ENCODE results near the gene ZNF660.

Gene ZNF660

DNA sequence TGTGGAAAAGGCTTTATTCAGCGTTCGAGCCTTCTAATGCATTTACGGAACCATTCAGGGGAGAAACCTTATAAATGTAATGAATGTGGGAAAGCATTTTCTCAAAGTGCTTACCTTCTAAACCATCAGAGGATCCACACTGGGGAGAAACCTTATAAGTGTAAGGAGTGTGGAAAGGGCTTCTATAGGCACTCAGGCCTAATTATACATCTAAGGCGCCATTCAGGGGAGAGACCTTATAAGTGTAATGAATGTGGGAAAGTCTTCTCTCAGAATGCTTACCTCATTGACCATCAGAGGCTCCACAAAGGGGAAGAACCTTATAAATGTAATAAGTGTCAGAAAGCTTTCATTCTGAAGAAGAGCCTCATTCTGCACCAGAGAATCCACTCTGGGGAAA, 57.6 kb downstream of the ZNF660 start:
- no peak for TF ChIP-seq ELF4 (IDR thresholded peaks at IDR 0.05)
- no peak for TF ChIP-seq PKNOX1 (IDR thresholded peaks at IDR 0.05)
- TF ChIP-seq LEF1 (IDR thresholded peaks at IDR 0.05; ENCODE audit: borderline replicate concordance) = no peak
- no peak for TF ChIP-seq ZNF384 (IDR thresholded peaks at IDR 0.05)
- TF ChIP-seq CTBP1 (IDR thresholded peaks at IDR 0.05; ENCODE audit: borderline replicate concordance) = no peak
- no peak for TF ChIP-seq L3MBTL2 (conservative IDR thresholded peaks at IDR 0.05)
- TF ChIP-seq TARDBP (IDR thresholded peaks at IDR 0.05) = no peak
- TF ChIP-seq ARNT (IDR thresholded peaks at IDR 0.05) = no peak
- no peak for TF ChIP-seq FOXM1 (IDR thresholded peaks at IDR 0.05; ENCODE audit: borderline replicate concordance)
- TF ChIP-seq BHLHE40 (IDR thresholded peaks at IDR 0.05; ENCODE audit: borderline replicate concordance) = no peak
- TF ChIP-seq SUZ12 (IDR thresholded peaks at IDR 0.05) = no peak
- TF ChIP-seq HDGF (IDR thresholded peaks at IDR 0.05; ENCODE audit: borderline replicate concordance) = no peak
- TF ChIP-seq FOXA1 (IDR thresholded peaks at IDR 0.05) = no peak
- TF ChIP-seq NFRKB (IDR thresholded peaks at IDR 0.05) = no peak
- DNase-seq (ENCODE audit: extremely low spot score) = no peak
- ChIA-PET CTCF (no interaction called here), POLR2A (no interaction called here)

GRCh38 chr3:44643024-44643423, 58.3 kb downstream of the ZNF660 start:
- ChIA-PET POLR2A (no interaction called here), CTCF (no interaction called here)
- no peak for DNase-seq (ENCODE audit: extremely low spot score)
- TF ChIP-seq FOXK2 (IDR thresholded peaks at IDR 0.05) (no peak), BHLHE40 (IDR thresholded peaks at IDR 0.05; ENCODE audit: borderline replicate concordance) (no peak), FOXM1 (IDR thresholded peaks at IDR 0.05; ENCODE audit: borderline replicate concordance) (no peak), L3MBTL2 (conservative IDR thresholded peaks at IDR 0.05) (no peak), TARDBP (IDR thresholded peaks at IDR 0.05) (no peak), ELF4 (IDR thresholded peaks at IDR 0.05) (no peak), ARNT (IDR thresholded peaks at IDR 0.05) (no peak), ZNF384 (IDR thresholded peaks at IDR 0.05) (no peak), NFRKB (IDR thresholded peaks at IDR 0.05) (no peak)

DNA sequence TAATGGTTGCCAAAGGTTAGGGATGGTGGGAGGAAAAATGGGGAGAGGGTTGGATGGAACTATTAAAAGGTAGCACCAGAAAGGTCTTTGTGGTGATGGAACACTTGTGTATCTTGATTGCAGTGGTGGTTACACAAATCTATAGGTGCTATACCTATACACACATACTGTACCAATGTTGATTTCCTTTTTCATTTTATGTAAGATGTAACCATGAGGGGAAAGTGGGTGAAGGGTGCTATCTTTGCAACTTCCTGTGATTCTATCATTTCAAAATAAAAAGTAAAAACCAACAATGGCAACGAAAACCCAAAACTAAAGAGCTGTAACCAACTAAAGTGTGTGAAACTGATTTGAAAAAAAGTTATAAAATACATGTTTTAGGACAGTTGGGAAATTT, 63.0 kb downstream of the ZNF660 start:
- no peak for DNase-seq (ENCODE audit: extremely low spot score)
- TF ChIP-seq FOXK2 (IDR thresholded peaks at IDR 0.05) (no peak), PKNOX1 (IDR thresholded peaks at IDR 0.05) (no peak), ARNT (IDR thresholded peaks at IDR 0.05) (no peak), HDGF (IDR thresholded peaks at IDR 0.05; ENCODE audit: borderline replicate concordance) (no peak), ZNF384 (IDR thresholded peaks at IDR 0.05) (no peak), L3MBTL2 (conservative IDR thresholded peaks at IDR 0.05) (no peak), TARDBP (IDR thresholded peaks at IDR 0.05) (no peak), SUZ12 (IDR thresholded peaks at IDR 0.05) (no peak), FOXA1 (IDR thresholded peaks at IDR 0.05) (no peak), FOXM1 (IDR thresholded peaks at IDR 0.05; ENCODE audit: borderline replicate concordance) (no peak), LEF1 (IDR thresholded peaks at IDR 0.05; ENCODE audit: borderline replicate concordance) (no peak)
- ChIA-PET POLR2A (interaction anchor here (1.2 to 1.4 kb wide), 5 partner anchors 22 to 136 kb away, joined by 4 to 22 read pairs (median 6); partner anchors contain the start of genes KIAA1143, KIF15 and ZNF197), CTCF (no interaction called here)

DNA sequence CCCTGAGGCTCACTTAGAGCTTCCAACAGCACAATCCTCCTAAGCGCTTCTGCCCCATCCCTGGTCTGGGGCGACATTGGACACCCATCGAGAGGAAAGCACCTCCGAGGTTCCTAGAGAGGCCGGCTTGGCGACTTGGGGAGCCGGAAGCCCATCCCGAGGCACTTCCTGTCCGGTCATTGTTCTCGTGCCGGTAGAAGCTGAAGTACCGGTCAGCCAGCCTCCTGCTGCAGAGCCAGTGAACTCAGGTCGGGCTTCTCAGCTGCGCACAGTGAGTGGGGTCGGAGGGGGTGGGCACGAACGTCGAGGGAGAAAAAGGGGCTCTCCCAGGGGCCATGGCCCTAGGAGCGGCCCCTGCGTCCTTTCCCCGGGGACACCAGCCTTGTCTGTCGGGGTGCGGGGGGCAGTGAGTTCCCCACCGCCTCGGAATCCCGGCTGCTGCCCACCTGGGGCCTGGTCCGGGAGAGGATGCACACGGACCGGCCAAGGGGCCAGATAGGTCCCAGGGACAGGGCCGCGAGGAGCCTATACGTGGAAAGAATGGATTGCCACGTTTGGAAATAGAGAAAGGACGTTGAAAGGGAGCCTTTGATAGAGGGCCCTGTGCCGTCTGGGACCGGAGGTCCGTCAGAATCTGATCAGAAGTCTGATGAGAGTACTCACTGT, 63.9 kb downstream of the ZNF660 start, which contains the start of gene ZNF35:
ZNF35 (plus strand) TSS at position 169 of the 666 bp plus-strand sequence. CDS start 2,336 bp downstream, outside the sequence.
- TF ChIP-seq ARNT (IDR thresholded peaks at IDR 0.05) (no peak), ELF4 (IDR thresholded peaks at IDR 0.05) (peak; percentile 61), L3MBTL2 (conservative IDR thresholded peaks at IDR 0.05) (peak; percentile 79), FOXM1 (IDR thresholded peaks at IDR 0.05; ENCODE audit: borderline replicate concordance) (no peak), NFRKB (IDR thresholded peaks at IDR 0.05) (peak; percentile 27; the same call in 1 of the 2 replicates), BHLHE40 (IDR thresholded peaks at IDR 0.05; ENCODE audit: borderline replicate concordance) (no peak)
- POLR2A ChIA-PET = interaction anchor here (1.2 to 1.3 kb wide), 4 partner anchors 23 to 137 kb away, joined by 5 to 22 read pairs (median 6); partner anchors contain the start of genes KIAA1143, KIF15 and ZNF197
- peak; percentile 80 for DNase-seq (ENCODE audit: extremely low spot score)
- CTCF ChIA-PET = no interaction called here
